T-helper 2 cell treated with Interferon-gamma antibody and Interleukin-4, amounts not matched to agents 5 μg/mL and 100 μg/mL, for 36 hours (primary cell): ENCODE results near the gene VPS35L.
A peak's percentile ranks its signal among the peaks of the same experiment; 100 is the strongest.
"Not testable (repeated sequence)": the region's sequence is repeated elsewhere in the genome, so short reads cannot be mapped to it uniquely, and the experiment has no call there.

Source experiments
- DNase-seq: peaks from one replicate; pipeline ENCODE4 v3.0.0; 2021; ENCODE audit warnings: low spot score
- H3K27ac Mint-ChIP-seq: one replicate; pipeline ENCODE4 v1.8.0; 2021; ENCODE audit warnings: mild to moderate bottlenecking, mixed read lengths
- H3K27me3 Mint-ChIP-seq: one replicate; pipeline ENCODE4 v1.8.0; 2021; ENCODE audit warnings: low read depth, mixed read lengths
- H3K36me3 Mint-ChIP-seq: one replicate; pipeline ENCODE4 v1.8.0; 2021; ENCODE audit warnings: low read depth, mixed read lengths
- H3K4me1 Mint-ChIP-seq: one replicate; pipeline ENCODE4 v1.8.0; 2021; ENCODE audit warnings: low read depth, mixed read lengths
- H3K4me3 Mint-ChIP-seq: one replicate; pipeline ENCODE4 v1.8.0; 2022; ENCODE audit warnings: mild to moderate bottlenecking, moderate library complexity, mixed read lengths
- H3K9me3 Mint-ChIP-seq: one replicate; pipeline ENCODE4 v1.8.0; 2021; ENCODE audit warnings: mixed read lengths

VPS35L gene

DNA sequence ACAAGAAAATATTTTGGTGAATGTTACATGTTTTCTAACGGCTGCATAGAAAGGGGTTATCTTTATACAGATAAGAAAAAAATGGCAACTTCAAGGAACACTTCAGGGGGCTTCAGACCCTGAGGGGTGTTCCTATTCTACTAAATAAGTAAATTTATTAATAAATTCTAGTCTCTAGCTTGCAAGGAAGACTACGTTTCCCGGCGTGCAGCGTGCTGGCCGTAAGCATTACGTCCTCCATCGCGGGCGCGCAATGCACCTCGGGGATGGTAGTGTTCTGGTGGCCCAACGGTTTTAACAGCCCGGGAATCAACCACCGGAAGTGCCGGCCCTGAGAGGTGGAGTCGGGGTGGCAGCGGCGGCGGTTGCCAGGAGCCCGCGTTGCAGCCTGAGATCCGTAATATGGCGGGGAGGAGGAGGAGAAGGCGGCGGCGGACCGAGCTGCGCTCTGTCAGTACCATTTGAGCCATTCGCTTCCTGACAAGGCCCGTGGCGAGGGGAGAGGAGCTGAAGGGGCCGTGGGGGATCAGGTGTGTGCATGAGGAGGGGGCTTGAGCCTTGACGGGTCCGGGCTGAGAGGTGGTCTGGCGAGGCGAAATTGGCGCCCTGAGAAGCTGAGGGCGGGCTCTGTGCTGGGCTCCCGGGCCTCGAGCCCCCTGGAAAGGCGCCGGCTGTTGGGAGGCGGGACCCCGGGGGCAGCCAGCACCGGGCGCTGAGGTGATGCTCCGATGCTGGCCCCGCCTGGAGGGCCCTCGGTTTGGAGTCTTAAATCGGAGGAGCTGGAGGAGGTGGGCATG lies 31.7 kb upstream of the VPS35L start, which contains the start of gene CCP110:
TSS of gene CCP110 (plus strand) at position 384 of the 797 bp plus-strand sequence. CDS start 3,940 bp downstream, outside the sequence.
- Mint-ChIP-seq H3K9me3 (no peaks in the 10 kb centered on the region), H3K36me3 (peaks cover 19% of the 10 kb centered on the region), H3K27ac (peak within 1 kb of the TSS; percentile 96), H3K4me3 (peak within 1 kb of the TSS; percentile 91), H3K4me1 (peaks cover 44% of the 10 kb centered on the region), H3K27me3 (no peaks in the 10 kb centered on the region)
- DNase-seq = peak; percentile 94

DNA sequence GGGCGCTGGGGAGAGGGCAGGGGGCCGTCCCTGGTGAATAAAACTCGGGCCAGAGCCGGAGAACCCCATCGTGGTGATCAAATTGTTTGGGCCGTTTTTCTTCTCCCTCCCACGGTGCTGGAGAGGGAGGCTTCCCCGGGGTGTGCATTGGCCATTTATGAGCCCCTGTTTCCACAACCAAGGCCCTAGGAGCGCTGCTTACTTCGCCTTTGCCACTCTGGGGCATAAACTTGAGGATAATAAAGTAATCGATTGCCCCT lies 31.2 kb upstream of the VPS35L start:
- H3K27ac Mint-ChIP-seq = peak overlapping the region; percentile 88
- no peak for DNase-seq
- H3K4me3 Mint-ChIP-seq = peak overlapping the region; percentile 91
- peaks cover 42% of the 10 kb centered on the region for H3K4me1 Mint-ChIP-seq
- peaks cover 17% of the 10 kb centered on the region for H3K36me3 Mint-ChIP-seq
- no peaks in the 10 kb centered on the region for H3K27me3 Mint-ChIP-seq
- H3K9me3 Mint-ChIP-seq = no peaks in the 10 kb centered on the region

DNA sequence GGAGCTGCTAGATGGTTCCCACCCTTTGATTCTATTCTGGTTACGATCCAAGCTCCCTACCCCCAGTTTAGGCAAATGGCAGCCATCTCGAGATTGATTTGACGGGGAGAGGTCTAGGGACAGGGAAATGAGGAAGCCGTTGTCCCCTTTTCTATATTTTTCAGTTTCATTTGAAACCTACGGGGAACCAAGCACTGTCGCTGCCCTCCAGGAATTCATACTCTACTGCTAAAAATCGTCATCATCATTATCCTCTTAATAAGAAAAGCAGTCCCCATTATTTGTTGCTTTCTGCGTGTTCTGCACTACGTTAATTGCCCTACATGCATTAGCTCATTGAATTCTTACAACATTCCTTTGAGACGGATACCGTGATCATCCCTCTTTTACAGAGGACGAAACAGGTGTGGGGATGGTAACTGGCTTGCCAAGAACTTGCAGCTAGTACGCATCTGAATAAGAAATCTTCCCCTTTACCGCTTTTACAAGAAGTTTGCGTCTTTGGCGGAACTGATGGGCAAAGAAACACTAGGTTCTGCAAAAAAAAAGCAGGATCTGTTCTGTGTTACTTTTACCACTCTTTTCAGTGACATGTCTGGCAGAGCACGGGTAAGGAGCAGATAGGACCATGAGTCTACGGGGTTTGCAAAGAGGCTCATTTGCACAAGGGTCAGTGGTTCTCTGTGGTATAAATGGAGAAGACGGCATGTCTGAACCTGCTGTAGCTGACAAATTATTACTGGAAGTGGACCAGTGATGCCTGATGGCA lies 30.7 kb upstream of the VPS35L start:
- peaks cover 20% of the 10 kb centered on the region for H3K36me3 Mint-ChIP-seq
- peak; percentile 12 for DNase-seq

DNA sequence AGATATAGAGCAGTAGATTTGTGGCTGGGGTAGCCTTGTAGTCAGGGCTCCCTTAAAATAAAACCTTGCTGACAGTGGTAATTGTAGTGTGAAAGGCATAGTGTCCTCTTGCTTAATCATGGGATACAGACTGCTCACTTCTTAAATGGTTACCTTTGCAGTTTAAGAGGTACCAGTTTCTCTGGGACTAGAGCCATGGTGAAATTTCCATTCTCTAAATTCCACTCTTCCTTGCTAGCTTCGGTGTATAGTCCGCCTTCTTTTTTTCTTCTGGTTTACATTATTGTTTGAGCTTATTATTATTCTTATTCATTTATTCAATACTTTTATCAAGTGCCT lies 30.1 kb upstream of the VPS35L start:
- peak overlapping the region; percentile 91 for H3K4me3 Mint-ChIP-seq
- no peaks in the 10 kb centered on the region for H3K9me3 Mint-ChIP-seq
- DNase-seq = no peak
- peaks cover 36% of the 10 kb centered on the region for H3K4me1 Mint-ChIP-seq
- no peaks in the 10 kb centered on the region for H3K27me3 Mint-ChIP-seq
- peak overlapping the region; percentile 88 for H3K27ac Mint-ChIP-seq
- H3K36me3 Mint-ChIP-seq = peaks cover 24% of the 10 kb centered on the region

More for the DNA sequence above, 30.7 kb upstream of the VPS35L start:
- no peaks in the 10 kb centered on the region for H3K9me3 Mint-ChIP-seq
- no peaks in the 10 kb centered on the region for H3K27me3 Mint-ChIP-seq
- H3K27ac Mint-ChIP-seq = peak overlapping the region; percentile 88
- H3K4me1 Mint-ChIP-seq = peaks cover 39% of the 10 kb centered on the region
- peak overlapping the region; percentile 91 for H3K4me3 Mint-ChIP-seq

DNA sequence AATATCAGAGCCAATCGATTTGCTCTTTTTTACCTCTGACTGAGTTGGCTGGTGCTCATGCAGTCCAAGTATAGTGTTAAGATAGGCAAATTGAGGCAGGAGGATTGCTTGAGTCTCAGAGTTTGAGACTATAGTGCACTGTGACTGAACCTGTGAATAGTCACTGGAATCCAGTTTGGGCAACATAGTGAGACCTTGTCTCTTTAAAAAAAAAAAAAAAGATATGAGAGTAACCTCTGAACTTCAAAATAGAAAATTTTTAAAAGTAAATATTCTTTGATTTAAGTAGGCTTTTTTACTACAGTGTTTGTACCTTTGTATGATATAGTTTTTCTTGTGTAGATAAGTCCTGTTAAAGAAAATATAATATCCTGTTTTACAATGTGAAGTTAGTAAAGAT lies 28.3 kb upstream of the VPS35L start:
- DNase-seq = no peak
- Mint-ChIP-seq H3K27ac (no peak overlapping the region), H3K36me3 (peaks cover 29% of the 10 kb centered on the region), H3K4me3 (no peak overlapping the region), H3K27me3 (no peaks in the 10 kb centered on the region), H3K9me3 (no peaks in the 10 kb centered on the region), H3K4me1 (peaks cover 25% of the 10 kb centered on the region)

DNA sequence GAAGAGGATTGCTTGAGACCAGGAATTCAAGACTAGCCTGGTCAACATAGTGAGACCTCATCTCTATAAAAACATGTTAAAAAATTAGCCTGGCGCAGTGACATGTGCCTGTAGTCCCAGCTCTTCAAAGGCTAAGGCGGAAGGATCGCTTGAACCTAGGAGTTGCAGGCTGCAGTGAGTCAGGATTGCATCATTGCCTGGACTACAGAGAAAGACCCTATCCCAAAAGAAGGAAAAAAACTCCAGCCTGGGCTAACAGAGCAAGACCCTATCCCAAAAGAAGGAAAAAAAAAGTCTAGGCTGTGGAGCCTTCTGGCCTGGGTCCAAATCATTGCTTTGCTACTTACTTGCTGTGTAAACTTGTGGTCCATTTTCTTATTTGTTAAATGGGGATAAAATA lies 26.8 kb upstream of the VPS35L start:
- Mint-ChIP-seq H3K4me1 (peaks cover 26% of the 10 kb centered on the region), H3K4me3 (no peak overlapping the region), H3K36me3 (peaks cover 39% of the 10 kb centered on the region), H3K9me3 (no peaks in the 10 kb centered on the region), H3K27me3 (no peaks in the 10 kb centered on the region), H3K27ac (no peak overlapping the region)
- no peak for DNase-seq

DNA sequence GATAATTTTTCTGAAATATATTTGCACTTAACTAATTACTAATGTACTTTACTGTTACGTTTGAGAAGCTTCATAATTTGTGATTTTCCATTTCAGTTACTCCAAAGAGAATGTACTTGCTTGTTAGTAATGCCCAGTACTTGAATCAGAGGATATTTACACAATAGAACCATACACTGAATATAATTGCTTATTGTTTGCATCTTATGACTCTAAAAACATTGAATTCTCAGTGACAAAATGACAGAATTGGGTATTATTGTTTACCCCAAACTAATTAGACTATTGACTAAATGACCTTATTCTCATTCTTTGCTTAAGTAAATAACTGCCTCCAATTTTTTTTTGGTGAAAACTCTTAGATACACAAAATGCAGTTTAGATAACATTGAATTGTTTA lies 22.9 kb upstream of the VPS35L start:
- Mint-ChIP-seq H3K9me3 (no peaks in the 10 kb centered on the region), H3K4me3 (no peak overlapping the region), H3K27ac (no peak overlapping the region), H3K27me3 (no peaks in the 10 kb centered on the region), H3K4me1 (peaks cover 9% of the 10 kb centered on the region), H3K36me3 (peaks cover 47% of the 10 kb centered on the region)
- no peak for DNase-seq

DNA sequence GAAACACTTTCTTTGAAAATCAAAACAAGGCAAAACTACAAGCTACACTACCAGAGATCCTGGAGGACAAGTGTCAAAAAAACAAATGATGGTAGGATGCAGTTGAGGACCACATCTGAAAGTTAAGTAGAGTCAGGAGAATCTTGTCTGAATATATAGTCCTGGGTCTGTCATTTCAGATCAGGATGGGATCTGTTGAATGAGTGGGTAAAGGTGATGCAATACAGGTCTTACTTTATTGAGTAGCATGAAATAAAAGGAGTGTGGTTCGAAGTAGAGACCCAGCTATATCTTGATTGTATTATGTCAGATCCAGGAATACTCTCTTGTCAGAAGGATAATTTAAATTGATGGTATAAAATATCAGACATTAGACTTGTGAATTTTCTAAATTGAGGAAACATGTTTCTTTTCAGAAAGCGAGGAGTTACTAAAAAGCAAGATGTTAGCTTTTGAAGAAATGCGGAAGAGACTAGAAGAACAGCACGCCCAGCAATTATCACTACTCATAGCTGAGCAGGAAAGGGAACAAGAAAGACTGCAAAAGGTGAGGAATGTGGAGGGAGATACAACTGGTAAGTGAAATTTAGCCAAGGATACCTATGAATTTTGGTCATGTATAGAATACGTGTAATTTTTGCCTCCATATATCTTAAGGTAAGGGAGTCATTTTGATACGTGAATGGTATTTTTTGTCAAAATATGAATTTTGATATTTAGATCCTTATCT lies 15.1 kb upstream of the VPS35L start:
- Mint-ChIP-seq H3K4me1 (peaks cover 11% of the 10 kb centered on the region), H3K27me3 (no peaks in the 10 kb centered on the region), H3K36me3 (peaks cover 66% of the 10 kb centered on the region), H3K27ac (no peak overlapping the region), H3K9me3 (peaks cover 9% of the 10 kb centered on the region), H3K4me3 (no peak overlapping the region)
- DNase-seq = no peak

DNA sequence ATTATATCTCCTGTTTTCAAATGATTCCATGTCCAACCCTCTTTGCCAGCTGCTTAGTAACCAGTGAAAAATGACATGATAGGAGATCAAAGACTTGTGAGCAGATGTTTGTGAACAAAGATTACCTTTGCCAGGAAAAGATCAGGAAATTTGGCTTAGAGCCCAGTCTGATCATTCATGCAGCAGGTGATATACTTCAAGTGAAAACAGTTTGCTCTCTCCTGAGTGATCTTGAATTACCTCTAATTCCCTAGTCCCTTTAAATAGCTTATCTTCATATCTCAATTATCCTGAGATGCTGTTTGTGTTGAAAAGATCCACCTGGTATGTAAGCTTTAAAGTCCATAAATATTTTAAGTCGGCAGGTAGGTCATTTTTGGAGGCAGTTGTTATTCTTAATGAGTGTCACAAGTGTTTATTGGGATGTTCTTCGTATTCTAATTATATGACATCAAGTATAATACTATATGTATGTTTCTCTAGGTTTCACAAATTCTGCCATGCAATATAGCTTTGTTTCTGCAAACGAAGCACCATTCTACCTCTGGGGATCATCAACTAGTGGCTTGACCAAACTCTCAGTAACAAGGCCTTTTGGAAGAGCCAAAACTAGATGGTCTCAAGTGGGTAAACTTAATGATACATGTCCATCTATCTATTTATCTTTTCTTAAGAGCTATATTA lies 13.2 kb upstream of the VPS35L start:
- Mint-ChIP-seq H3K36me3 (peaks cover 58% of the 10 kb centered on the region), H3K27ac (no peak overlapping the region), H3K9me3 (peaks cover 9% of the 10 kb centered on the region), H3K4me3 (no peak overlapping the region), H3K4me1 (peaks cover 11% of the 10 kb centered on the region), H3K27me3 (no peaks in the 10 kb centered on the region)
- DNase-seq = no peak

DNA sequence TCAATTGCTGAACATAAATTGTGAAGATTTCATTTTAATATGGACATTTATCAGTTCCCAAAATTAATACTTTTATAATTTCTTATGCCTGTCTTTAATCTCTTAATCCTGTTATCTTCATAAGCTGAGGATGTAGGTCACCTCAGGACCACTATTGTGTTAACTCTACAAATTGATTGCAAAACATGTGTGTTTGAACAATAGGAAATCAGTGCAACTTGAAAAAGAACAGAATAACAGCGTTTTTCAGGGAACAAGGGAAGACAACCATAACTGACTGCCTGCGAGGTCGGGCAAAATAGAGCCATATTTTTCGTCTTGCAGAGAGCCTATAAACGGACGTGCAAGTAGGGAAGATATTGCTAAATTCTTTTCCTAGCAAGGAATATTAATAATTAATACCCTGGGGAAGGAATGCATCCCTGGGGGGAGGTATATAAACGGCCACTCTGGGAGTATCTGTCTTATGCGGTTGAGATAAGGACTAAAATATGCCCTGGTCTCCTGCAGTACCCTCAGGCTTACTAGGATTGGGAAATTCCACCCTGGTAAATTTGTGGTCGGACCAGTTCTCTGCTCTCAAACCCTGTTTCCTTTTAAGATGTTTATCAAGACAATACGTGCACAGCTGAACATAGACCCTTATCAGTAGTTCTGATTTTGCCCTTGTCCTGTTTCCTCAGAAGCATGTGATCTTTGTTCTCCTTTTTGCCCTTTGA lies 12.1 kb upstream of the VPS35L start:
- Mint-ChIP-seq H3K36me3 (peaks cover 56% of the 10 kb centered on the region), H3K4me1 (peaks cover 11% of the 10 kb centered on the region)
- not testable (repeated sequence) for H3K27me3 Mint-ChIP-seq, H3K9me3 Mint-ChIP-seq, H3K4me3 Mint-ChIP-seq, H3K27ac Mint-ChIP-seq, DNase-seq

DNA sequence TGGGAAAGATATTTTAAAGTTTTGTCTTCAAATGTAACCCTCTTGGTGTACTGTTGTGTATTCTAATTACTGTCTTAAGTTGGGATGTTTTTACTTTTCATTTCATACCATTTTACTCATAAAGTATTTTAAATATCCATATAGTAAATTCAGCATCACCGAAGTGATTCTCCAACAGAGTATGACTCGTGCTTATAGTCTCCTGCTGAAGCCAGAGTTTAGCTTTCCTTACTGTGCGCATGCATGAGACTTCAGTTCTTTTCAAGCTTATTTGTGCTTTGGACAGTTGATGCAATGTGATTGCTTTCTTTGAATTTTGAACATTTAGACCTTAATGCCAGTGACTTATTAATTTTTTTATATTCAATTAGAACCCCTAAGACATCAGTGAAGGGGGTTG lies 7.4 kb upstream of the VPS35L start:
- no peak overlapping the region for H3K27ac Mint-ChIP-seq
- peaks cover 53% of the 10 kb centered on the region for H3K36me3 Mint-ChIP-seq
- no peak overlapping the region for H3K4me3 Mint-ChIP-seq
- peaks cover 8% of the 10 kb centered on the region for H3K9me3 Mint-ChIP-seq
- no peak for DNase-seq
- no peaks in the 10 kb centered on the region for H3K27me3 Mint-ChIP-seq
- peaks cover 10% of the 10 kb centered on the region for H3K4me1 Mint-ChIP-seq

DNA sequence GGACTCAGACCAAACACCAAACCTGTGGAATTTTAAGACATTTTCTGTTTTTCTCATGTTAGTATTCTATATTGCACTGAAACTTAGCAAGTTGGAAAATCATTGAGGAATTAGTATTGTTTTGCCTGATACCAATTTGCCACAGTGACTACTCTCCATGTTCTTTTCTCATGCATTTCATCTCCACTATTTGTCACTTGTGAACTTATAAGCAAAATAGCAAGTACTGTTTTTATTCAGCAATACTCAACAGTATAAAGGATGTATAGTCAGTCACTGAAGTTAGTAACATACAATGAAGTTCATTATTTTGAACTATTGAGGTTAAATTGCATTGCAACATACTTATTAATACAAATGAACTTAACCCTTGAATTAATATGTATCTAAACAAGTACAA lies 5.8 kb upstream of the VPS35L start:
- Mint-ChIP-seq H3K27ac (no peak overlapping the region), H3K36me3 (peaks cover 40% of the 10 kb centered on the region), H3K4me3 (no peak overlapping the region), H3K27me3 (no peaks in the 10 kb centered on the region), H3K4me1 (peaks cover 6% of the 10 kb centered on the region), H3K9me3 (no peaks in the 10 kb centered on the region)
- no peak for DNase-seq
